Upper lobe of left lung (tissue), 6 donors: ENCODE measurements around the gene XPC. TPM values are rescaled to one million over a fixed set of nuclear protein-coding genes. Genes with fewer than 3 reads are reported as not detected.

ENCODE experiments used
- ATAC-seq, 2 donors: fragments of 200-7000 bp; cut with Tn5 transposase; one replicate each; pipeline ENCODE4 v1.9.1; 2022; ENCODE audit warnings: mild to moderate bottlenecking in 2 of 2, moderate library complexity in 2 of 2; ENCODE audit not compliant: low FRiP score in 2 of 2
- DNase-seq, 2 donors: peaks; one replicate each; pipeline ENCODE4 v3.0.0-alpha.2; 2019 to 2020
- H3K27ac ChIP-seq, 4 donors: fragments of 200-600 bp; sonication (generic); one replicate each; pipeline ENCODE4 v1.5.1; 2016 to 2019
- H3K27me3 ChIP-seq, 4 donors: fragments of 200-600 bp; sonication (generic); one replicate each; pipeline ENCODE4 v1.5.1; 2017 to 2019
- H3K36me3 ChIP-seq, 4 donors: fragments of 200-600 bp; sonication (generic); one replicate each; pipeline ENCODE4 v1.5.1; 2016 to 2019
- H3K4me1 ChIP-seq, 4 donors: fragments of 200-600 bp; sonication (generic); one replicate each; pipeline ENCODE4 v1.5.1; 2018 to 2019
- H3K4me3 ChIP-seq, 4 donors: fragments of 200-600 bp; sonication (generic); one replicate each; pipeline ENCODE4 v1.5.1; 2017 to 2019; ENCODE audit warnings: mild to moderate bottlenecking in 2 of 4, moderate library complexity in 1 of 4
- H3K9me3 ChIP-seq, 4 donors: fragments of 200-600 bp; sonication (generic); one replicate each; pipeline ENCODE4 v1.5.1; 2018 to 2019
- CTCF ChIP-seq, 6 experiments: fragments of 450-650 bp in 4 of 6; fragments of 200-600 bp in 2 of 6; sonication (generic) in 2 of 6; IDR thresholded peaks; one replicate each; pipeline ENCODE4 v1.5.1; 2016 to 2019; ENCODE audit warnings: antibody characterized with exemption in 6 of 6
- EP300 ChIP-seq, 4 donors: sonication (generic); formaldehyde crosslinking; IDR thresholded peaks; one replicate each; pipeline ENCODE4 v1.5.1; 2017; ENCODE audit warnings: antibody characterized with exemption in 4 of 4, control low read depth in 2 of 4
- POLR2A ChIP-seq, 4 donors: fragments of 450-650 bp; IDR thresholded peaks; one replicate each; pipeline ENCODE4 v1.5.1; 2016 to 2017; ENCODE audit warnings: antibody characterized with exemption in 4 of 4, mild to moderate bottlenecking in 2 of 4
- POLR2AphosphoS5 ChIP-seq, 2 donors: sonication (generic); formaldehyde crosslinking; IDR thresholded peaks; one replicate each; pipeline ENCODE4 v1.5.1; 2017; ENCODE audit warnings: antibody characterized with exemption in 2 of 2
- WGBS, 2 donors: methylation state at CpG; one replicate each; pipeline ENCODE4 v1.1.5; 2017 to 2018; 5-methylcytosine and 5-hydroxymethylcytosine counted together
- total RNA-seq, 6 donors: library from RNA; depleted of rRNA in 4 of 6; stranded (reverse); fragments of >200 nt in 4 of 6; gene quantifications; one replicate each; pipeline versions ENCODE4 v1.1.0 to v1.2.1, GENCODE V29; 2016 to 2021
- donor health status: DM: no; HTN: no; CAD: no; lungs with moderate emphysema.
- donor health status: DM: no; HTN: yes; CAD: no; lungs with severe emphysema.

The XPC gene
- total RNA-seq, 6 donors from 2014 or later = 33.8 to 87.0 (median 46.6) TPM

- Histone ChIP-seq H3K27ac (no peak overlapping the region), H3K4me1 (peaks cover 4 to 17% (median 12%) of the 10 kb centered on the region in 4 donors), H3K27me3 (no peaks in the 10 kb centered on the region), H3K36me3 (no peaks in the 10 kb centered on the region), H3K9me3 (no peaks in the 10 kb centered on the region), H3K4me3 (no peak overlapping the region)
- no peak for TF ChIP-seq POLR2AphosphoS5 (IDR thresholded peaks at IDR 0.05)
- ATAC-seq (no peak), DNase-seq (no peak)
- 39 to 43% methylated on average over 5 of the region's 5 CpGs for WGBS, 2 donors
Observed at GRCh38 chr3:14208977-14209394, 30.6 kb upstream of the XPC start.

- TF ChIP-seq CTCF (IDR thresholded peaks at IDR 0.05) = no peak
- Histone ChIP-seq H3K4me3 (no peak overlapping the region), H3K36me3 (no peaks in the 10 kb centered on the region), H3K9me3 (no peaks in the 10 kb centered on the region), H3K27ac (no peak overlapping the region), H3K4me1 (peaks cover 8 to 24% (median 19%) of the 10 kb centered on the region in 4 donors), H3K27me3 (no peaks in the 10 kb centered on the region)
- 91 to 95% methylated on average over 4 of the region's 4 CpGs for WGBS, 2 donors
- DNase-seq = no peak
- ATAC-seq = no peak
Observed at GRCh38 chr3:14208168-14208567, 29.8 kb upstream of the XPC start.

- H3K27ac ChIP-seq = no peak overlapping the region
- WGBS, 2 donors = 90 to 92% methylated on average over 6 of the region's 6 CpGs
- DNase-seq = no peak
- no peak for ATAC-seq
- no peaks in the 10 kb centered on the region for H3K9me3 ChIP-seq
- H3K27me3 ChIP-seq = no peaks in the 10 kb centered on the region
- H3K4me1 ChIP-seq = peaks cover 17 to 30% (median 24%) of the 10 kb centered on the region in 4 donors
- no peaks in the 10 kb centered on the region for H3K36me3 ChIP-seq
- H3K4me3 ChIP-seq = no peak overlapping the region
- TF ChIP-seq EP300 (IDR thresholded peaks at IDR 0.05) (no peak), CTCF (IDR thresholded peaks at IDR 0.05) (no peak), POLR2A (IDR thresholded peaks at IDR 0.05) (no peak), POLR2AphosphoS5 (IDR thresholded peaks at IDR 0.05) (no peak)
Observed at GRCh38 chr3:14206548-14207177, 28.3 kb upstream of the XPC start.

- no peak for DNase-seq
- peak overlapping the region in 2 of 4 donors; percentile 50 to 62 for H3K27ac ChIP-seq
- H3K4me3 ChIP-seq = no peak overlapping the region
- H3K4me1 ChIP-seq = peaks cover 21 to 33% (median 31%) of the 10 kb centered on the region in 4 donors
- peaks cover 0 to under 1% (median under 1%) of the 10 kb centered on the region in 4 donors for H3K36me3 ChIP-seq
- no peaks in the 10 kb centered on the region for H3K27me3 ChIP-seq
- 44 to 65% methylated on average over 11 of the region's 11 CpGs for WGBS, 2 donors
- no peaks in the 10 kb centered on the region for H3K9me3 ChIP-seq
- TF ChIP-seq POLR2A (IDR thresholded peaks at IDR 0.05) (no peak), CTCF (IDR thresholded peaks at IDR 0.05) (no peak), EP300 (IDR thresholded peaks at IDR 0.05) (no peak), POLR2AphosphoS5 (IDR thresholded peaks at IDR 0.05) (peak; percentile 42 to 53)
- peak in 1 of 2 donors; percentile 69 for ATAC-seq
Observed at GRCh38 chr3:14204515-14205284, 26.3 kb upstream of the XPC start.

- DNase-seq (peak in 1 of 2 donors; percentile 64), ATAC-seq (peak; percentile 90)
- 45 to 48% methylated on average over 10 of the region's 10 CpGs for WGBS, 2 donors
- Histone ChIP-seq H3K27me3 (no peaks in the 10 kb centered on the region), H3K36me3 (peaks cover 0 to 12% (median 6%) of the 10 kb centered on the region in 4 donors), H3K4me1 (peaks cover 21 to 33% (median 26%) of the 10 kb centered on the region in 4 donors), H3K27ac (peak overlapping the region in 1 of 4 donors; percentile 14), H3K9me3 (no peaks in the 10 kb centered on the region), H3K4me3 (no peak overlapping the region)
- TF ChIP-seq CTCF (IDR thresholded peaks at IDR 0.05) (peak; percentile 70 to 90 (median 84)), EP300 (IDR thresholded peaks at IDR 0.05) (no peak), POLR2AphosphoS5 (IDR thresholded peaks at IDR 0.05) (no peak), POLR2A (IDR thresholded peaks at IDR 0.05) (no peak)
Observed at GRCh38 chr3:14203521-14204079, 25.2 kb upstream of the XPC start.
